DOHH2 (cell line): ENCODE results near the gene UNC79.

Experiments used
- EZH2phosphoT487 ChIP-seq: fragments of 200-600 bp; sonication (generic); IDR thresholded peaks from 2 replicates; pipeline ENCODE4 v1.6.1; 2017; ENCODE audit warnings: borderline replicate concordance, mild to moderate bottlenecking, antibody characterized with exemption, low read length, moderate library complexity, mixed read lengths
- TF ChIP-seq, protein P1 (sequence below): fragments of 200-600 bp; sonication (generic); IDR thresholded peaks from one replicate; pipeline ENCODE4 v1.5.1; 2014; ENCODE audit warnings: antibody characterized with exemption, mild to moderate bottlenecking, low read depth, low read length; ENCODE audit not compliant: poor library complexity, severe bottlenecking

DNA sequence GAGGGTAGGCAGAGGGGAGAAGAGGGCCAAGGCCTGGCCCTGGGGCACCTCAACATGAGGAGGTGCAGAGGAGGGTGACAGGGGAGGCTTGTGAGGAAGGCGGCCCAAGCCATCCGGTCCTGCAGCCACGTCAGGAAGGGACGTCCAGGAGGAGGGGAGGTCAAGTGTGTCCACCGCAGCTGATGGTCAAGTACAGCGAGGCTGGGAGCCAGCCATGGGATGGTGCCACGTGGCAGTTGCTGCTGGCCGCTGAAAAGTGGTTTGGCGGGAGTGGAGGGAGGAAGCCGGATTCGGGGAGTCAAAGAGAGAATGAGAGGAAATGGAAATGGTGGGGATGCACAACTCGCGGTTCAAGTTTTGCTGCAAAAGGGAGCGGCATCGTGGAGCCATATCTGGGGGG, 316.4 kb downstream of the UNC79 start:
- TF ChIP-seq, protein P1, sequence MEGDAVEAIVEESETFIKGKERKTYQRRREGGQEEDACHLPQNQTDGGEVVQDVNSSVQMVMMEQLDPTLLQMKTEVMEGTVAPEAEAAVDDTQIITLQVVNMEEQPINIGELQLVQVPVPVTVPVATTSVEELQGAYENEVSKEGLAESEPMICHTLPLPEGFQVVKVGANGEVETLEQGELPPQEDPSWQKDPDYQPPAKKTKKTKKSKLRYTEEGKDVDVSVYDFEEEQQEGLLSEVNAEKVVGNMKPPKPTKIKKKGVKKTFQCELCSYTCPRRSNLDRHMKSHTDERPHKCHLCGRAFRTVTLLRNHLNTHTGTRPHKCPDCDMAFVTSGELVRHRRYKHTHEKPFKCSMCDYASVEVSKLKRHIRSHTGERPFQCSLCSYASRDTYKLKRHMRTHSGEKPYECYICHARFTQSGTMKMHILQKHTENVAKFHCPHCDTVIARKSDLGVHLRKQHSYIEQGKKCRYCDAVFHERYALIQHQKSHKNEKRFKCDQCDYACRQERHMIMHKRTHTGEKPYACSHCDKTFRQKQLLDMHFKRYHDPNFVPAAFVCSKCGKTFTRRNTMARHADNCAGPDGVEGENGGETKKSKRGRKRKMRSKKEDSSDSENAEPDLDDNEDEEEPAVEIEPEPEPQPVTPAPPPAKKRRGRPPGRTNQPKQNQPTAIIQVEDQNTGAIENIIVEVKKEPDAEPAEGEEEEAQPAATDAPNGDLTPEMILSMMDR: no peak
- no peak for TF ChIP-seq EZH2phosphoT487
